GM11168 (cell line): ENCODE measurements around the gene AGTPBP1.
"Not testable (repeated sequence)": the region's sequence is repeated elsewhere in the genome, so short reads cannot be mapped to it uniquely, and the experiment has no call there.

Experiments used
- in situ Hi-C: fragments of 300-500 bp; cut with MboI; formaldehyde crosslinking; loops from one replicate; pipeline ENCODE4 v1.12.0; 2022; ENCODE audit warnings: low sequenced_read_pairs; ENCODE audit not compliant: unreplicated experiment

The AGTPBP1 gene

GRCh38 chr9:85741875-85742596, at the start of gene AGTPBP1:
Gene AGTPBP1, minus strand, starts transcription at chr9:85741954. Its CDS starts 29,421 bp downstream, at chr9:85712533.
- in situ Hi-C loops, result no loop called here

GRCh38 chr9:85786116-85786515, 44.4 kb upstream of the AGTPBP1 start:
- in situ Hi-C loops, result loop anchor here (5.0 kb wide), 1 partner anchor 1949 kb away; no protein-coding TSS in a partner anchor

DNA sequence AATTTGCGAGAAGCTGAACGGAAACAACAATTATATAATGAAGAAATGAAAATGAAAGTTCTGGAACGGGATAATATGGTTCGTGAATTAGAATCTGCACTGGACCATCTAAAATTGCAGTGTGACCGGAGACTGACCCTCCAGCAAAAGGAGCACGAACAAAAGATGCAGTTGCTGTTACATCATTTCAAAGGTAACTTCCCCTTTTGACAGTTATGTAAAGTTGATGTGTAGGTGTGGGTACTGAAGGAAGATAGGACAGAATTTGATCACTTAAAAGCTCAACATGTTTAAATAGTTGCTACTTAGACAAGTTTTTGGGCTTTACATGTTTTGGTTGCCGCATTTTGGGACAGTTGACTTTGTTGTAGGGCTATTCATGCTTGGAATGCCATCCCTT, 32.1 kb upstream of the AGTPBP1 start:
- in situ Hi-C loops, result not testable (repeated sequence)

- in situ Hi-C loops, result not testable (repeated sequence)
Measured at GRCh38 chr9:85761802-85762201, 20.0 kb upstream of the AGTPBP1 start.

DNA sequence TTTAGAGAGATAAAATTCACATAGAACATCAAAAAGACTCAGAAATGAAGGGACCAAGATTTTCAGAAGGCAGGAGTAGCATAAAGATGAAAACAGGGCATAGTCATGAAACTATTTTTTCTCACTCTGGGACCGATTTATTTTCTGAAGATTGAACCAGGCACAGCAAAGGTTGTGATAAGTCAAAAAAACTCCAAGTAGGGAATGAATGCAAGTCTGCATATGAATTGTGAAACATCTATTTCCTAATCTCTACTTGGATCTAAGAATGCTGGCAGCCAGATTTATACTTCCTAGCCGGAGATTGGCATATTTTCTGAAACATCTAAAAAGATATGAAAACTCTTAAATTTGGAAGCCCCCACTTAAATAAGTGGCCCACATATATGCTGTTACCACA, 16.0 kb upstream of the AGTPBP1 start:
- in situ Hi-C loops, result not testable (repeated sequence)

DNA sequence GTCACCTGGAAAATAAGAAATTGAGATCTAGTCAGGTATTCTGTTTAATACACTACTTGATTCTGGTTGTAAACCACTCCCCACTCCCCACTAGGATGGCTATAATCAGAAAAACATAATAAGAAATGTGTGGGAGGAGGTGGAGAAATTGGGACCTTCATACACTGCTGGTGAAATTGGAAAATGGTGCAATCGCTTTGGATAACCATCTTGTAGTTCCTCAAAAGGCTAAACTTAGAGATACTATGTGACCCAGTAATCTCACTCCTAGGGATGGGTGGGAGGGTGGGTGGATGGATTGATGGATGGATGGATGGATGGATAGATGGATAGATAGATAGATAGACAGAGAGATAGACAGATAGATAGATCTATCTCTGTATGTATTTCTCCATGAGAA, 14.5 kb upstream of the AGTPBP1 start:
- in situ Hi-C loops, result not testable (repeated sequence)

DNA sequence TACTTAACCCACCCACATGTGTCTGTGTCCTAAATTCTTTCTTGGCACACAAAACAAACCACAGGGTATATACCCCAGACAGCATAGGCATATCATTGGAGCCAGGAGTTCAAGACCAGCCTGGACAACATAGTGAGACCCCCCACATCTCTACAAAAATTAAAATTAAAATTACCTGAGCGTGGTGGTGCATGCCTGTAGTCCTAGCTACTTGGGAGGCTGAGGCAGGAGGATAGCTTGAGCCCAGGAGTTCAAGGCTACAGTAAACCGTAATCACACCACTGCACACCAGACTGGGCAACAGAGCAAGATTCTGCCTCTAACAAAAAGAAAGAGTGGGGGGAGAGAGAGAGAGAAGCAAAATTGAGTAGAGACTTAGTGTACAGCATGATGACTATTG, 4.6 kb upstream of the AGTPBP1 start:
- in situ Hi-C loops, result no loop called here

DNA sequence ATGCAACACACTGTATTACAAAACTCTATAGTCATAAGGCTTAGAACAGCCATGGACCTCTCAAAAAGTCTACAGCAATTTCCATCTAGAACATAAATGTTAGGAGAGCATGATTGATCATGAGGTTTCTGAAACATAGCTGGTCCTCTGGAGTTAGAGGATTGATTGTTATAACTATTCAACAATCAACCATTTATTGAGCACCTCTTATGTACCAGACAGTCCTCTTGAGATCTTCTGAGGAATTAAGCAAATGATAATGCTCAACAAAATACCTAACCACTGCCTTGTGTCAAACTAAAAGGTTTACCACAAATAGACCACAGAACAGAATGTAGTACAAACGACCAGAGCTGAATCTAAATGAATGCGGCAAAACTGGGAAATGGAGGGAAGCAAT, 3.4 kb upstream of the AGTPBP1 start:
- in situ Hi-C loops, result no loop called here

- in situ Hi-C loops, result no loop called here
Measured at GRCh38 chr9:85744480-85744879, 2.7 kb upstream of the AGTPBP1 start.

DNA sequence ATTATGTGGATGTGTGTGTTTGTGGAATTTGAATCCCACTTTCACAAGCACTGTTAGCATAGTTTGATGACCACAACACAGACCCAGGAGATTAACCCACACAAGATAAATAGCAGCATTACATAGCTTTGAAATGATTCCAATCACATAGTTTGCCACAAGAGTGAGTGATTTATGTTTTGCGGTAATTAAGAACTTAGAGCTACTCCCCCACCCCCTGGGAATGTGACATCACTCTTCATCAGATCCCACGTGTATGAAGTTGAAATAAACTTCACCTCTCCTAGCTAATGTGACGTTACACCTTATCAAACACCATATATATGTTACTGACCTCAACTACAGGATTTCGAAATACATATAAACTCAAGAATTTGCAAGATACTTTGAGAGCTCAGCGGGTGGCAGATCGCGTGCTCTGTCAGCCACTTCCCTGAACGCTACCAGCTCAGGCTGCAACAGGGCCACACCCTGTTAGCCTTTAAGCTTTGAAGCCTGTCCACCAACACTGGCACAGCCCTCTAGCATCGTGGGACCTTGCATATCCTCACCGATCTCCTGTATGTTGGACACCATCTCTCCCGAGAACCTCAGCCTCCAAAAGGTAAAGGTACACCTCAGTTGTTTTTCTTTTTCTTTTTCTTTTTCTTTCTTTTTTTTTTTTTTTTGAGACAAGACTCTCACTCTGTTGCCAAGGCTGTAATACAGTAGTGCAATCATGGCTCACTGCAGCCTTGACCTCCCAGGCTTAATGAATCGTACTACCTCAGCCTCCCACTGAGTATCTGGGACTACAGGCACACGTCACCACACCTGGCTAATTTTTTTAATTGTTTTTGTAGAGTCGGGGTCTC, 1.7 kb upstream of the AGTPBP1 start:
- in situ Hi-C loops, result no loop called here

- in situ Hi-C loops, result no loop called here
Measured at GRCh38 chr9:85742597-85742936, 813 bp upstream of the AGTPBP1 start.

GRCh38 chr9:85741095-85741874, 469 bp downstream of the AGTPBP1 start:
- in situ Hi-C loops, result no loop called here

- in situ Hi-C loops, result no loop called here
Measured at GRCh38 chr9:85740787-85741094, 1.0 kb downstream of the AGTPBP1 start.

DNA sequence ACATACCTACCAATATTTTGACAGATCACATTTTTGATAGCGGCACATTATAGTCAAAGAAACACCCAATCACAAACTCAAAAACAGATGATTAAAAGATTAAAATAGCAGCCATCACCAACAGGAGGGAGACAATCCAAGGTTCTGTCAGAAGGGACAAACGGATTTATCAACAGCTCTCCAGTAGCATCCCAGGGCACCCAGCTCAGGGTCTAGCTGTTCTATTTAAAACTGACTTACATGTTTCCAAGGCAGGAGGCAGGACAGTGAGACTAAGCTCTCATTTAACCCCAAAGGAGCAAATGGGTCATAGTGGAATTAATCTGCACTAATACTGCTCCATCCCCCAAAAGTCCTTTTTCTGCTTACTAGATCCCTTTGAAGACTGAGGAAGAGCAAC, 3.2 kb downstream of the AGTPBP1 start:
- in situ Hi-C loops, result no loop called here

DNA sequence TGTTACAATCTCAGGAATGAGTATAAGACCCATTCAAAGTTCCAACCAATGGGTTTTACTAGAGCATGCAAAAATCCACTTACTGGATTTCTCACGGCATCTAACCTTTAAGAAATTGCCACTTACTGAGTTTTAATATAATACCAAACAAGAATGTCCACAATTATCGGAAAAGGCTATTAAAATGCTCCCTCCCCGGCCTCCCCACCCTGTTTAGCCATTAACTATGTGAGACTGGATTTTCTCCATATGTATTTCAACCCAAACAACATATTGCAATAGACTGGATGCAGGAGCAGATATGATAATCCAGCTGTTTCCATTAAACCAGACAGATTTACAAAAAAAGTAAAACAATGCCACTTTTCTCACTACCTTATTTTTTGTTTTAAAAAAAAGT, 4.1 kb downstream of the AGTPBP1 start:
- in situ Hi-C loops, result no loop called here

DNA sequence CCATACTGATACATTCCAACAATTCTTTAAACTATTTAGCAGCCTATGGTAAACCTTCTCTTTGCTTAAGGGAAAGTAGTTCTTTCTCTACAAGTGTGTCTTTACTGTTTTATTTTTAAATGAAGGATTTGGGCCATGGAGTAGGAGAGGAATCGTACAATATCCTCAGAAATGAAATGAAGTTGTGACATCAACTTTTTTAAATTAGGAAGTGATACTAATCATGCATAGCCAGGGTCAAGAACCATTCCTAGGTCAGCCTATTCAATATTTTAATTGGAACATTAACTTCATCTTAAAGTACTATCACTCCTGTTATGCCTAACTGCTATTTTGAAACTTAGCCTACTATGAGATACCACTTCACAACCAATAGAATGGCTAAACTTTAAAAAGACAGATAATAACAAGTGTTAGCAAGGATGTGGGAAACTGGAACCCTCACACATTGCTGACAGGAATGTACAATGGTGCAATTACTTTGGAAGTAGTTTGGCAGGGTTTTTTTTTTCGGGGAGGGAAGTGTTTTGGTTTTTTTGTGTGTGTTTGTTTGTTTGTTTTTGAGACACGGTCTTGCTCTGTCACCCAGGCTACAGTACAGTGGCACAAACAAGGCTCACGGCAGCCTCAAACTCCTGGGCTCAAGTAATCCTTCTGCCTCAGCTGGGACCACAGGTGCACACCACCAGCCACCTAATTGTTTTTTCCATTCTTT, 10.7 kb downstream of the AGTPBP1 start:
- in situ Hi-C loops, result no loop called here

- in situ Hi-C loops, result no loop called here
Measured at GRCh38 chr9:85729882-85730281, 11.9 kb downstream of the AGTPBP1 start.

DNA sequence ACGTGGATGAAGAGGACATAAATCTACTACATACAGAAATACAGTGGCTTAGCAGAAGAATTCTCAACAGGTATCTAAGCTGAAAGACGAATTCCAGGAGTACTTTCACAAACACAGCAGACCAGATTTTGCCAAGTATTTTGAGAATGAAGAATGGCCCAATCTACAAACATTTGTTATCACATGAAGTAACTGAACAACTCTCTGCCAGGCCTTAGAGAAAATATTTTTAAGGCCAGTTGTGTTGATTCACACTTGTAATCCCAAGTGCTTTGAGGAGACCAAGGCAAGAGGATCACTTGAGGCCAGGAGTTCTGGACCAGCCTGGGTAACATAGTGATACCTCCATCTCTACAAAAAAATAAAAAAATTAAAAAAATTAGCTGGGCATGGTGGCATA, 14.3 kb downstream of the AGTPBP1 start:
- in situ Hi-C loops, result no loop called here

DNA sequence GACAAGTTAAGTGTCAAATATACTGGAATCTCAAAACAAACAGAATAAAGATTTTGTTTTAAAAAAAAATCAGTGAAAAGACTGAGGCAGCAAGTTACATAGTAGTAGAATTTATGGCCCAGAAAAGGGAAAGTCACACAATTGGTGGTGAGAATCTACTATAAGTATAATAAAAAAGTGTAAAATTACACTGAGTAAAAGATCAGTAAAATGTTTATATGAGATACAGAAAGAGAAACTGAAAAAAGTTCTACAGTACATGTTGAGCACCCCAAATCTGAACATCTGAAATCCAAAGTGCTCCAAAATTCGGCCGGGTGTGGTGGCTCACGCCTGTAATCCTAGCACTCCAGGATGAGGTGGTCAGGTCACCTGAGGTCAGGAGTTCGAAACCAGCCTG, 15.0 kb downstream of the AGTPBP1 start:
- in situ Hi-C loops, result no loop called here

DNA sequence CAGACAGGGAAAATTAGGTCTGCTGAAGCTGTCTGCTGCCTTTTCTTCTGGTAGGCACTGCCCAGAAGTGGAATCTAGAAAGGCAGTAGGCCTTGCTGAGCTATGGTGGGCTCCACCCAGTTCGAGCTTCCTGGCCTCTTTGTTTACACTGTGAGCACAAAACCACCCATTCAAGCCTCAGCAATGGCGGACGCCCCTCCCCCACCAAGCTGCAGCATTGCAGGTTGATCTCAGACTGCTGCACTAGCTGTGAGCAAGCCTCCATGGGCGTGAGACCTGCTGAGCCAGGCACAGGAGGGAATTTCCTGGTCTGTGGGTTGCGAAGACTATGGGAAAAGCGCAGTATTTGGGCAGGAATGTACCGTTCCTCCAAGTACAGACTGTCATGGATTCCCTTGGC, 18.5 kb downstream of the AGTPBP1 start:
- in situ Hi-C loops, result no loop called here
